Neural progenitor cell (in vitro differentiated cells): ENCODE results near the gene FAM78A.

Experiments
- EZH2 ChIP-seq: fragments of 200-600 bp; sonication (generic); IDR thresholded peaks from 2 replicates; pipeline ENCODE4 v1.6.1; 2017; ENCODE audit warnings: antibody characterized with exemption, mild to moderate bottlenecking, moderate library complexity
- TF ChIP-seq, protein P1 (sequence below): fragments of 200-600 bp; sonication (generic); IDR thresholded peaks from 2 replicates; pipeline ENCODE4 v1.5.1; 2017; ENCODE audit warnings: antibody characterized with exemption, mild to moderate bottlenecking

DNA sequence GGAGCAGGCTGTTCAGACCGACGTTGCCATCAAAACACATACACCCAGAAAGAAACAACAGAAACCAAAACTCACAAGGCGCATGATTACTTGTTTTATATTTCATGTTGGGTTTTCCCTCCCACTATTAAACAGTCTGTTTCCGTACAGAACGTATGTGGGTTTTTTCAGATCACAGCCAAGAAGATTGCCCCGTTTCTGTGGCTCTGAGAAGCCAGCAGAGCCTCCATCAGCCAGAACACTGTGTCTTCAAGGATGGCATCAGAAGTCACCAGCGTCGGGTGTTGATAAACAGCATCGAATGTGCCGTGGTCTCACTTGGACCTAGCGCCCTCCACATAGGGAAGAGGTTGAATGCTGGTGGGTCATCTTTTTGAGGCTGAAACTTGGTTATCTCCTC is 42.8 kb downstream of the FAM78A start:
- TF ChIP-seq EZH2 = no peak
- TF ChIP-seq, protein P1, sequence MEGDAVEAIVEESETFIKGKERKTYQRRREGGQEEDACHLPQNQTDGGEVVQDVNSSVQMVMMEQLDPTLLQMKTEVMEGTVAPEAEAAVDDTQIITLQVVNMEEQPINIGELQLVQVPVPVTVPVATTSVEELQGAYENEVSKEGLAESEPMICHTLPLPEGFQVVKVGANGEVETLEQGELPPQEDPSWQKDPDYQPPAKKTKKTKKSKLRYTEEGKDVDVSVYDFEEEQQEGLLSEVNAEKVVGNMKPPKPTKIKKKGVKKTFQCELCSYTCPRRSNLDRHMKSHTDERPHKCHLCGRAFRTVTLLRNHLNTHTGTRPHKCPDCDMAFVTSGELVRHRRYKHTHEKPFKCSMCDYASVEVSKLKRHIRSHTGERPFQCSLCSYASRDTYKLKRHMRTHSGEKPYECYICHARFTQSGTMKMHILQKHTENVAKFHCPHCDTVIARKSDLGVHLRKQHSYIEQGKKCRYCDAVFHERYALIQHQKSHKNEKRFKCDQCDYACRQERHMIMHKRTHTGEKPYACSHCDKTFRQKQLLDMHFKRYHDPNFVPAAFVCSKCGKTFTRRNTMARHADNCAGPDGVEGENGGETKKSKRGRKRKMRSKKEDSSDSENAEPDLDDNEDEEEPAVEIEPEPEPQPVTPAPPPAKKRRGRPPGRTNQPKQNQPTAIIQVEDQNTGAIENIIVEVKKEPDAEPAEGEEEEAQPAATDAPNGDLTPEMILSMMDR = no peak
